Anterior cingulate cortex (tissue), 58 donors: ENCODE measurements around the gene ACBD7.

Source experiments
- DNase-seq, 58 donors: peaks; one replicate each; lab custom pipeline; 2025; lab: John Stamatoyannopoulos, UW

Gene ACBD7

GRCh38 chr10:15088428-15089261 lies at the start of gene ACBD7:
Gene ACBD7, minus strand, starts transcription at chr10:15088776. Its CDS starts 48 bp downstream, at chr10:15088728.
- peak in 57 of 58 donors; percentile 2 to 88 (median 68) for DNase-seq

GRCh38 chr10:15137636-15138035 lies 49.1 kb upstream of the ACBD7 start:
- DNase-seq: no peak

GRCh38 chr10:15137036-15137359 lies 48.4 kb upstream of the ACBD7 start:
- DNase-seq: no peak

- no peak for DNase-seq
These were observed 47.8 kb upstream of the ACBD7 start for GRCh38 chr10:15136129-15137035.

- DNase-seq: no peak
These were observed 42.8 kb upstream of the ACBD7 start for GRCh38 chr10:15131330-15131729.

GRCh38 chr10:15124908-15125307 lies 36.3 kb upstream of the ACBD7 start:
- DNase-seq: no peak

- DNase-seq: no peak
These were observed 35.6 kb upstream of the ACBD7 start for GRCh38 chr10:15124190-15124589.

GRCh38 chr10:15123749-15124184 lies 35.2 kb upstream of the ACBD7 start:
- DNase-seq: no peak

- DNase-seq: no peak
These were observed 34.0 kb upstream of the ACBD7 start for GRCh38 chr10:15122477-15123030.

GRCh38 chr10:15121707-15122106 lies 33.1 kb upstream of the ACBD7 start:
- no peak for DNase-seq

- DNase-seq: no peak
These were observed 31.9 kb upstream of the ACBD7 start for GRCh38 chr10:15120523-15120922.

GRCh38 chr10:15118615-15119014 lies 30.0 kb upstream of the ACBD7 start:
- no peak for DNase-seq

- DNase-seq: no peak
These were observed 27.6 kb upstream of the ACBD7 start for GRCh38 chr10:15116225-15116624.

GRCh38 chr10:15113766-15114165 lies 25.2 kb upstream of the ACBD7 start:
- no peak for DNase-seq

- no peak for DNase-seq
These were observed 24.1 kb upstream of the ACBD7 start for GRCh38 chr10:15112657-15113056.

- peak in 48 of 58 donors; percentile 2 to 75 (median 26) for DNase-seq
These were observed 17.9 kb upstream of the ACBD7 start for GRCh38 chr10:15106352-15107013.

- DNase-seq: no peak
These were observed 14.9 kb upstream of the ACBD7 start for GRCh38 chr10:15103513-15103912.

- no peak for DNase-seq
These were observed 11.3 kb upstream of the ACBD7 start for GRCh38 chr10:15099886-15100285.

- peak; percentile 74 to 100 (median 94) for DNase-seq
These were observed 8.6 kb upstream of the ACBD7 start, which contains the start of gene RPP38 for GRCh38 chr10:15097011-15097812. Gene RPP38, plus strand, starts transcription at chr10:15097355. Its CDS starts 5,960 bp downstream, at chr10:15103315.

GRCh38 chr10:15096661-15097010 lies 8.1 kb upstream of the ACBD7 start:
- no peak for DNase-seq
